Activated naive CD4-positive, alpha-beta T cell treated with anti-CD3 and anti-CD28 coated beads, Interleukin-2, amount 10 ng/mL, durations not matched to agents 7 days and 5 days (primary cell): ENCODE measurements around the gene NVL.

Experiments used
- CTCF ChIA-PET: fragments of 350-600 bp; sonication (Branson Sonifier 250); formaldehyde crosslinking; loops from one replicate; lab custom pipeline; 2021; ENCODE audit warnings: antibody characterized with exemption; lab: Charles Lee
- DNase-seq: peaks from one replicate; pipeline ENCODE4 v3.0.0-alpha.2; 2020
- H3K27ac Mint-ChIP-seq: one replicate; pipeline ENCODE4 v1.8.0; 2021; ENCODE audit warnings: mild to moderate bottlenecking, moderate library complexity, mixed read lengths
- H3K27me3 Mint-ChIP-seq: one replicate; pipeline ENCODE4 v1.8.0; 2021; ENCODE audit warnings: mild to moderate bottlenecking, mixed read lengths
- H3K36me3 Mint-ChIP-seq: one replicate; pipeline ENCODE4 v1.8.0; 2021; ENCODE audit warnings: mixed read lengths
- H3K4me1 Mint-ChIP-seq: one replicate; pipeline ENCODE4 v1.8.0; 2021; ENCODE audit warnings: mixed read lengths
- H3K4me3 Mint-ChIP-seq: one replicate; pipeline ENCODE4 v1.8.0; 2021; ENCODE audit warnings: mild to moderate bottlenecking, moderate library complexity, mixed read lengths
- H3K9me3 Mint-ChIP-seq: one replicate; pipeline ENCODE4 v1.8.0; 2021; ENCODE audit warnings: mixed read lengths

The NVL gene

GRCh38 chr1:224198572-224198971, 131.4 kb downstream of the NVL start:
- CTCF ChIA-PET, result no interaction called here
- no peak for DNase-seq
- Mint-ChIP-seq H3K4me3 (no peak overlapping the region), H3K9me3 (no peaks in the 10 kb centered on the region), H3K27ac (peak overlapping the region; percentile 61), H3K4me1 (peaks cover 3% of the 10 kb centered on the region), H3K36me3 (peaks cover 18% of the 10 kb centered on the region), H3K27me3 (no peaks in the 10 kb centered on the region)

DNA sequence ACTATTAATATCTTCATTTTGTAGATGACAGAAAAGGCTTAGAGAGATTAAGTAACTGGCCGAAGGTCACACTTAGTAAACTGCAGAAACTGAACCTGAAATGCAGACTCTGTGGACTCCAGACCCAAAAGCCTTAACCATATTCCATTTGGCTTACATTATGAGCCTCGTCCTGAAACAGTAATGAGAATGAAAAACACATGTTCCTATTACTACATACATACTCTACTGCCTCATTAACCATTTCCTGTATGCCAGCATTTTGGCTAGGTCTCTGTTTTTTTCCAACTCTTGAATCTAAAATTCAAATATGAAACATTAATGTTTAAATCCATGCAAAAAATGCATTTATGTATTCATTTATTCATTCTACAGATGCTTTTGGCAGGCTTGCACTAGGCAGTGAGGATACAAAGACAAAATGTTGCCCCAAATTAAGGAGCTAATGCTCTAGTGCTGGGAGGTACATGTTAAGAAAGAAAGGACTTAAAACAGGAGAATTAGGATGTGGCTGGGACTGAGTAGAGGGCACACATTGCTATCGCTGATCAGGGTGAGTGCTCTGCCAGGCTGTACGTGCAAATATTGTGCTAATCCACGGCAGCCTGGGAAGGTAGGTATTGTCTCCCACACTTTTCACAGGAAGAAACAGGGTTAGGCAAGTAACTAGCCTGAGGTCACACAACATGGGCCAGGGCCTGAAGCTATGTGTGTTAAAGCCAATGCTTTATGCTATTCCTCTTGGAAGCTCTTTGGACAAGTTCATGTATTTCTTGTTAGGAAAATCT, 133.0 kb downstream of the NVL start:
- Mint-ChIP-seq H3K27me3 (no peaks in the 10 kb centered on the region), H3K36me3 (peaks cover 30% of the 10 kb centered on the region), H3K4me3 (no peak overlapping the region), H3K9me3 (no peaks in the 10 kb centered on the region), H3K4me1 (peaks cover 8% of the 10 kb centered on the region), H3K27ac (no peak overlapping the region)
- DNase-seq, result no peak
- CTCF ChIA-PET, result no interaction called here

- H3K4me1 Mint-ChIP-seq, result peaks cover 23% of the 10 kb centered on the region
- no peaks in the 10 kb centered on the region for H3K27me3 Mint-ChIP-seq
- no peak overlapping the region for H3K27ac Mint-ChIP-seq
- no peak for DNase-seq
- H3K36me3 Mint-ChIP-seq, result peaks cover 50% of the 10 kb centered on the region
- no peaks in the 10 kb centered on the region for H3K9me3 Mint-ChIP-seq
- H3K4me3 Mint-ChIP-seq, result no peak overlapping the region
- CTCF ChIA-PET, result interaction anchor here (0.7 to 1.9 kb wide), 5 partner anchors 10 to 117 kb away, joined by 3 to 6 read pairs (median 4); partner anchors contain the start of gene DEGS1
Measured at GRCh38 chr1:224193319-224193966, 136.5 kb downstream of the NVL start.

DNA sequence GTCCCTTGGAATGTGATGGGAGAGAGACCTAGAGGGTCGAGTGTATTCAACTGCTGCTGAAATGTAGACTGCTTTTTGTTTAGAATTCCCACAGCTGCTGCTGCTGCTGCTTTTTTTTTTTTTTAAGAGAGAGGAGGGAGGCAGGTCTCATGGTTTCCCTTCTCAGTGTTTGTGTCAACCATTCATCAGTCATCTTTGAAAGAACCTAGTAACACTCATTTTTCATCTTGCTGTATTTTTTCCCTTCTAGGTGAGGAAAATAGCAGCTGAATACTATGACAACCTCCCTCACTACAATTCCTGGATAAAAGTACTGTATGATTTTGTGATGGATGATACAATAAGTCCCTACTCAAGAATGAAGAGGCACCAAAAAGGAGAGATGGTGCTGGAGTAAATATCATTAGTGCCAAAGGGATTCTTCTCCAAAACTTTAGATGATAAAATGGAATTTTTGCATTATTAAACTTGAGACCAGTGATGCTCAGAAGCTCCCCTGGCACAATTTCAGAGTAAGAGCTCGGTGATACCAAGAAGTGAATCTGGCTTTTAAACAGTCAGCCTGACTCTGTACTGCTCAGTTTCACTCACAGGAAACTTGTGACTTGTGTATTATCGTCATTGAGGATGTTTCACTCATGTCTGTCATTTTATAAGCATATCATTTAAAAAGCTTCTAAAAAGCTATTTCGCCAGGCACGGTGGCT, 137.7 kb downstream of the NVL start:
- Mint-ChIP-seq H3K9me3 (no peaks in the 10 kb centered on the region), H3K36me3 (peaks cover 56% of the 10 kb centered on the region), H3K4me1 (peaks cover 31% of the 10 kb centered on the region), H3K27me3 (no peaks in the 10 kb centered on the region), H3K27ac (peak overlapping the region; percentile 76), H3K4me3 (no peak overlapping the region)
- DNase-seq, result no peak
- CTCF ChIA-PET, result interaction anchor here (0.6 to 1.9 kb wide), 8 partner anchors 10 to 364 kb away, joined by 3 to 6 read pairs (median 4); partner anchors contain the start of gene DEGS1

DNA sequence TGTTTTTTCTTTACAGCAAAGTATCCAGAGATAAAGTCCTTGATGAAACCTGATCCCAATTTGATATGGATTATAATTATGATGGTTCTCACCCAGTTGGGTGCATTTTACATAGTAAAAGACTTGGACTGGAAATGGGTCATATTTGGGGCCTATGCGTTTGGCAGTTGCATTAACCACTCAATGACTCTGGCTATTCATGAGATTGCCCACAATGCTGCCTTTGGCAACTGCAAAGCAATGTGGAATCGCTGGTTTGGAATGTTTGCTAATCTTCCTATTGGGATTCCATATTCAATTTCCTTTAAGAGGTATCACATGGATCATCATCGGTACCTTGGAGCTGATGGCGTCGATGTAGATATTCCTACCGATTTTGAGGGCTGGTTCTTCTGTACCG, 140.4 kb downstream of the NVL start:
- CTCF ChIA-PET, result no interaction called here
- Mint-ChIP-seq H3K27ac (no peak overlapping the region), H3K27me3 (no peaks in the 10 kb centered on the region), H3K36me3 (peaks cover 64% of the 10 kb centered on the region), H3K4me3 (no peak overlapping the region), H3K9me3 (no peaks in the 10 kb centered on the region), H3K4me1 (peaks cover 52% of the 10 kb centered on the region)
- no peak for DNase-seq

- Mint-ChIP-seq H3K27me3 (no peaks in the 10 kb centered on the region), H3K9me3 (no peaks in the 10 kb centered on the region), H3K36me3 (peaks cover 60% of the 10 kb centered on the region), H3K4me1 (peaks cover 58% of the 10 kb centered on the region), H3K27ac (peak overlapping the region; percentile 38), H3K4me3 (no peak overlapping the region)
- CTCF ChIA-PET, result no interaction called here
- DNase-seq, result no peak
Measured at GRCh38 chr1:224188286-224188685, 141.7 kb downstream of the NVL start.

GRCh38 chr1:224185208-224185607, 144.8 kb downstream of the NVL start:
- peak overlapping the region; percentile 93 for H3K4me3 Mint-ChIP-seq
- H3K27ac Mint-ChIP-seq, result peak overlapping the region; percentile 94
- H3K9me3 Mint-ChIP-seq, result no peaks in the 10 kb centered on the region
- no peak for DNase-seq
- peaks cover 10% of the 10 kb centered on the region for H3K27me3 Mint-ChIP-seq
- H3K4me1 Mint-ChIP-seq, result peaks cover 69% of the 10 kb centered on the region
- CTCF ChIA-PET, result interaction anchor here (1.1 kb wide), 1 partner anchor 69 kb away, joined by 3 read pairs; no protein-coding TSS in a partner anchor
- peaks cover 50% of the 10 kb centered on the region for H3K36me3 Mint-ChIP-seq

DNA sequence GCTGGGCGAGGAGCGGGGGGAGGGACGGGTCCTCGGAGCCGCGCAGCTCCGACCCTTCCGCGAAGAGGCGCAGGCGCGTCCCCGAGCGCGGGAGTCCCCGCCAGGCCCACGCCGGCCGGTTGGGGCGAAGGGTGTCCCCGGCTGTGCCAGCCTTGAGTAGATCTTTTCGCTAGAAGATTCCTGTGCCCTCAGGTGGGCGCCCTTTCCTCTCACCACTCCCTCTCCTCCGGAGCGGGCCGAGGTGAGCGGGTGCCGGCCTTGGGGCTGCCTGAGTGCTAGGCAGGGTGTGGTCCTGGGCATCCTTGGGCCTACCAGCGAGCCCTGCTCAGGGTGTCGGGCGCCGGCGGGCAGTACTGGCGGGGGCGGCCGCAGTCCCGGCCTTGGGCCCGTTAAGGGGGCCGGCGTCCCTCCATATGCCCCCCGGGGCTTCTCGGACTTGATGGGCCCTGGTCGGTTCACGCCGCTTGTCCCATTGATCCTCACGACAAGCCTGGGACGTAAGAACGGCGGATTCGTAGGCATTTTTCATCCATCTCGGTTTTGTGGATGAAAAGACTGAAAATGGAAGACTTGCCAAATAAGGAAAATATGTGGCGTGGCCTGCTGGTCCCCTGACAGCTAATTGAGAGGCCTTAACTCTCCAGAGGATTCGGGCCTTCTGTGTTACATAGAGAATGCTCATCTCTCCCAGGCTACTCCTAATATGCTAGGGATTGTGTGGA, 146.2 kb downstream of the NVL start:
- H3K9me3 Mint-ChIP-seq, result no peaks in the 10 kb centered on the region
- peak overlapping the region; percentile 93 for H3K4me3 Mint-ChIP-seq
- peaks cover 39% of the 10 kb centered on the region for H3K36me3 Mint-ChIP-seq
- peaks cover 61% of the 10 kb centered on the region for H3K4me1 Mint-ChIP-seq
- peaks cover 14% of the 10 kb centered on the region for H3K27me3 Mint-ChIP-seq
- peak; percentile 68 for DNase-seq
- H3K27ac Mint-ChIP-seq, result peak overlapping the region; percentile 94
- CTCF ChIA-PET, result interaction anchor here (0.7 to 2.0 kb wide), 3 partner anchors 9 to 1071 kb away, joined by 3 to 4 read pairs (median 4); no protein-coding TSS in a partner anchor

DNA sequence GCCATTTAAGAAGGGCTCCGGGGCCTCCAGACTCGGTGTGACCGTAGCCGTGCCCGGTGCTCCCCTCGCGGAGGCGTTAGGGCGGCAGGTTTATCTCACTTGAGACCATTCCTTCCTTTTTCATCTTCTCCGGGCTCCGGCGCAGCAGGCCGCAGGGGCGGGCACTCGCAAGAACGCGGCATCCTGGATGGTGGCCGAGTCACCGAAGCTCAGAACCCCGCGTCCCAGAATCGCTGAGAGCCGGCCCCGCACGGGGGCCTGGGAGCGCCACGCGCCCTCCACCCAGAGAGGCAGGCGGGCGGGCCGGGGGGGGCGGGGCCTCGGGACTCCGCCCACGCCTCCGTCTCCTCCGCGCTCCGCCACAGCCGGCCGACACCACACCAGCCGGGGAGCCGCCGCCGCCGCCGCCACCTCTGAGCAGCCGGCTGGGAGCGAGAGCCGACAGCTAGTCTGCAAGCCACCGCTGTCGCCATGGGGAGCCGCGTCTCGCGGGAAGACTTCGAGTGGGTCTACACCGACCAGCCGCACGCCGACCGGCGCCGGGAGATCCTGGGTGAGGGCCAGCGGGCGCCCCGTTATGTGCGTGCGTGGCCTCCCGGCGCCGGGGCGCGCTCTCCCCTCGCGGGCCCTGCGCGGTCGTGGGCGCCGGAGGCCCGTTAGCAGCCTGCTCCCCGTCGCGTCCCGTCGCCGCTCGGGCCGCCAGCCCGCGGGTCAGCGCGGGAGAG, 146.9 kb downstream of the NVL start, which contains the start of gene DEGS1:
TSS of gene DEGS1 (plus strand) at position 375 of the 725 bp plus-strand sequence. CDS start at position 472, 97 bp downstream.
- peak within 1 kb of the TSS; percentile 93 for H3K4me3 Mint-ChIP-seq
- peak; percentile 87 for DNase-seq
- CTCF ChIA-PET, result interaction anchor here (0.6 to 2.0 kb wide), 3 partner anchors 10 to 194 kb away, joined by 3 to 4 read pairs (median 4); no protein-coding TSS in a partner anchor
- peaks cover 34% of the 10 kb centered on the region for H3K36me3 Mint-ChIP-seq
- peaks cover 55% of the 10 kb centered on the region for H3K4me1 Mint-ChIP-seq
- H3K27ac Mint-ChIP-seq, result peak within 1 kb of the TSS; percentile 99
- no peaks in the 10 kb centered on the region for H3K9me3 Mint-ChIP-seq
- peaks cover 14% of the 10 kb centered on the region for H3K27me3 Mint-ChIP-seq

DNA sequence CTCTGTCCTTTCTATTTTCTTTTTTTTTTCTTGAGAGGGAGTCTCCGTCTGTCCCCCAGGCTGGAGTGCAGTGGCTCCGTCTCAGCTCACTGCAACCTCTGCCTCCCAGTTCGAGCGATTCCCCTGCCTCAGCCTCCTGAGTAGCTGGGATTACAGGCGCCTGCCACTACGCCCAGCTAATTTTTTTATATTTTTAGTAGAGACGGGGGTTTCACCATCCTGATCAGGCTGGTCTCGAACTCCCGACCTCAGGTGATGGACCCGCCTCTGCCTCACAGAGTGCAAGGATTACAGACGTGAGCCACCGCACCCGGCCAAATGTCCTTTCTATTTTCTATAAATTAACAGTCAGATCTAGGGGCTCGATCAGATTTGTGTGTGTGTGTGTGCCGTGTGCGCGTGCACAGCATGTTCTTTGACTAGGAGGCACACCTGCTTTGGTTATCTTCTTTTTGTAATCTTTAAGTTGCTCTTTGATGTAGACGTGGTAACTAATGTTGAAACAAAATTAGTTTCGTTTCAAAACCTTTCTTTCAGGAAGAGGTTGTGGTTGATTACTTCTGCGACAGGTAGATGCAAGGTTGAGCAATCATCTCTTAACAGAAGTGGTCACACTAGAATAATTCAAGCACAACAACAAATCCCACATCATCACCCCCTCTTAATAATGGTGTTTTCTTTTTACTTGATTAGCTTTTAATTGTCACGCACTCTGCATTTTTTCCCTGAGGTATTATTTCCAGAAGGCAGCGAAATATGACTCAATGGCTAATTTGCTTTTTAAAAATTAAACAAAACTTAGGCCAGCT, 147.7 kb downstream of the NVL start:
- peaks cover 30% of the 10 kb centered on the region for H3K36me3 Mint-ChIP-seq
- peak; percentile 76 for DNase-seq
- peak overlapping the region; percentile 99 for H3K27ac Mint-ChIP-seq
- CTCF ChIA-PET, result interaction anchor here (1.5 to 2.0 kb wide), 2 partner anchors 11 to 12 kb away, joined by 4 read pairs; no protein-coding TSS in a partner anchor
- peaks cover 50% of the 10 kb centered on the region for H3K4me1 Mint-ChIP-seq
- peaks cover 18% of the 10 kb centered on the region for H3K27me3 Mint-ChIP-seq
- peak overlapping the region; percentile 79 for H3K4me3 Mint-ChIP-seq
- no peaks in the 10 kb centered on the region for H3K9me3 Mint-ChIP-seq

GRCh38 chr1:224181453-224181810, 148.5 kb downstream of the NVL start:
- peaks cover 24% of the 10 kb centered on the region for H3K36me3 Mint-ChIP-seq
- H3K27ac Mint-ChIP-seq, result peak overlapping the region; percentile 99
- peak overlapping the region; percentile 79 for H3K4me3 Mint-ChIP-seq
- CTCF ChIA-PET, result interaction anchor here (2.0 kb wide), 1 partner anchor 12 kb away, joined by 4 read pairs; no protein-coding TSS in a partner anchor
- no peak for DNase-seq
- peaks cover 43% of the 10 kb centered on the region for H3K4me1 Mint-ChIP-seq
- peaks cover 18% of the 10 kb centered on the region for H3K27me3 Mint-ChIP-seq
- no peaks in the 10 kb centered on the region for H3K9me3 Mint-ChIP-seq

DNA sequence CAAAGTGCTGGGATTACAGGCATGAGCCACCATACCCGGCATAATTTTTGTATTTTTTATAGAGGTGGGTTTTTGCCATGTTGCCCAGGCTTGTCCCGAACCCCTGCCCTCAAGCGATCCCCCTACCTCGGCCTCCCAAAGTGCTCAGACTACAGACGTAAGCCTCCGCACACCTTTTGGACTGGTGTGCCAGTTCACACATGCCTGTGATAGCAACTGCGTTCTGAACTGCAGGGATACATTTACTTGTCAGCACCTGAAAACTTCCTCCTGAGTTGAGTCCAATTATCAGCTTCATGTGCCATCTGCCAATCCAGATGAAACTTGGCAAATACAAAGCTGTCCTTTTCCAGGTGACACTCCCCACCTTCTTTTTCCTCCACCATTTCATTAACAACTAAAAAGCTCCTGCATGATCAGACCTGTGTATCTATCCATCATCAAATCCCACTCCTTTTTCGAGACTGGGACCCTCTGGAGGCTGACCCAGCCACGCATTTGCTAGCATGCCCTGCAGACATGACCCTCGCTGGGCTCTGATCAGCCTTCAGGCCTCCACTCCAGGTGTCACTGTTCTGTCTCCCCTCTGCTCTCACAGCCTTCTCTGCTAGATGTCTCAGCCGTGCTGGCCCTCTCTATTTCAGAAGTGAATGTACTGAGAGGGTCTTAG, 149.1 kb downstream of the NVL start:
- CTCF ChIA-PET, result interaction anchor here (0.7 kb wide), 1 partner anchor 19 kb away, joined by 3 read pairs; no protein-coding TSS in a partner anchor

More for the DNA sequence above, 149.1 kb downstream of the NVL start:
- Mint-ChIP-seq H3K9me3 (no peaks in the 10 kb centered on the region), H3K27ac (peak overlapping the region; percentile 99), H3K36me3 (peaks cover 22% of the 10 kb centered on the region), H3K4me3 (peak overlapping the region; percentile 79), H3K4me1 (peaks cover 40% of the 10 kb centered on the region), H3K27me3 (peaks cover 19% of the 10 kb centered on the region)
- no peak for DNase-seq
